Measurements from ENCODE around the gene MEGF6. TPM values are rescaled to one million over a fixed set of nuclear protein-coding genes. Genes with fewer than 3 reads are reported as not detected.

MEGF6 gene
- total RNA-seq, 4 donors from 2014 or later: 66.7 to 120 (median 74.5) TPM

- H3K4me1 ChIP-seq: peaks cover 76% of the 10 kb centered on the region
Observed at GRCh38 chr1:3463013-3463385, 148.3 kb downstream of the MEGF6 start.

GRCh38 chr1:3462356-3463012 lies 148.8 kb downstream of the MEGF6 start:
- H3K4me1 ChIP-seq: peaks cover 76% of the 10 kb centered on the region
- TF ChIP-seq POLR2A (IDR thresholded peaks at IDR 0.05): no peak
- no peak overlapping the region for H3K4me3 ChIP-seq
- H3K36me3 ChIP-seq: no peaks in the 10 kb centered on the region
- DNase-seq (ENCODE audit: low spot score in 2 of 2): no peak
- H3K27me3 ChIP-seq: no peaks in the 10 kb centered on the region
- no peaks in the 10 kb centered on the region for H3K9me3 ChIP-seq
- WGBS: 86% methylated on average over 10 of the region's 16 CpGs
- H3K27ac ChIP-seq: no peak overlapping the region

More at GRCh38 chr1:3463013-3463385, 148.3 kb downstream of the MEGF6 start:
- H3K27ac ChIP-seq: no peak overlapping the region
- no peaks in the 10 kb centered on the region for H3K9me3 ChIP-seq
- WGBS: 80% methylated on average over 3 of the region's 22 CpGs
- no peaks in the 10 kb centered on the region for H3K36me3 ChIP-seq
- no peak overlapping the region for H3K4me3 ChIP-seq
- no peaks in the 10 kb centered on the region for H3K27me3 ChIP-seq
- no peak for DNase-seq (ENCODE audit: low spot score in 2 of 2)
- TF ChIP-seq EP300 (IDR thresholded peaks at IDR 0.05) (no peak), POLR2AphosphoS5 (IDR thresholded peaks at IDR 0.05) (no peak), POLR2A (IDR thresholded peaks at IDR 0.05) (no peak), CTCF (IDR thresholded peaks at IDR 0.05) (no peak)

GRCh38 chr1:3461934-3462275 lies 149.4 kb downstream of the MEGF6 start:
- WGBS: 90% methylated on average over 12 of the region's 13 CpGs
- Histone ChIP-seq H3K4me3 (no peak overlapping the region), H3K36me3 (no peaks in the 10 kb centered on the region), H3K9me3 (no peaks in the 10 kb centered on the region), H3K4me1 (peaks cover 76% of the 10 kb centered on the region), H3K27me3 (no peaks in the 10 kb centered on the region), H3K27ac (no peak overlapping the region)
- DNase-seq (ENCODE audit: low spot score in 2 of 2): no peak
- TF ChIP-seq EP300 (IDR thresholded peaks at IDR 0.05) (no peak), CTCF (IDR thresholded peaks at IDR 0.05) (no peak), POLR2AphosphoS5 (IDR thresholded peaks at IDR 0.05) (no peak)

GRCh38 chr1:3461238-3461933 lies 149.9 kb downstream of the MEGF6 start:
- no peak overlapping the region for H3K27ac ChIP-seq
- no peaks in the 10 kb centered on the region for H3K36me3 ChIP-seq
- peaks cover 74% of the 10 kb centered on the region for H3K4me1 ChIP-seq
- no peaks in the 10 kb centered on the region for H3K27me3 ChIP-seq
- no peaks in the 10 kb centered on the region for H3K9me3 ChIP-seq
- TF ChIP-seq POLR2A (IDR thresholded peaks at IDR 0.05) (no peak), POLR2AphosphoS5 (IDR thresholded peaks at IDR 0.05) (no peak), CTCF (IDR thresholded peaks at IDR 0.05) (no peak), EP300 (IDR thresholded peaks at IDR 0.05) (no peak)
- DNase-seq (ENCODE audit: low spot score in 2 of 2): no peak
- WGBS: 94% methylated on average over 8 of the region's 30 CpGs
- H3K4me3 ChIP-seq: no peak overlapping the region

- WGBS: 59% methylated on average over 13 of the region's 14 CpGs
- H3K4me1 ChIP-seq: peaks cover 76% of the 10 kb centered on the region
- peak overlapping the region; percentile 46 for H3K27ac ChIP-seq
- DNase-seq (ENCODE audit: low spot score in 2 of 2): no peak
- no peaks in the 10 kb centered on the region for H3K27me3 ChIP-seq
- H3K36me3 ChIP-seq: no peaks in the 10 kb centered on the region
- TF ChIP-seq CTCF (IDR thresholded peaks at IDR 0.05) (no peak), EP300 (IDR thresholded peaks at IDR 0.05) (no peak), POLR2AphosphoS5 (IDR thresholded peaks at IDR 0.05) (no peak), POLR2A (IDR thresholded peaks at IDR 0.05) (no peak)
- H3K4me3 ChIP-seq: no peak overlapping the region
- no peaks in the 10 kb centered on the region for H3K9me3 ChIP-seq
Observed at GRCh38 chr1:3460672-3461131, 150.6 kb downstream of the MEGF6 start.

All from suprapubic skin (tissue), 4 donors.